Skin of body (tissue), 3 donors: ENCODE measurements around the gene NPW. TPM values are rescaled to one million over a fixed set of nuclear protein-coding genes. Genes with fewer than 3 reads are reported as not detected.
A peak's percentile ranks its signal among the peaks of the same experiment; 100 is the strongest.

ENCODE experiments used
- DNase-seq: peaks from one replicate; lab custom pipeline; 2025; lab: John Stamatoyannopoulos, UW
- small RNA-seq: library from RNA; depleted of rRNA; stranded (forward); fragments of <200 nt; gene quantifications from one replicate; pipeline ENCODE3, GENCODE V24; 2014; ENCODE audit warnings: low replicate concordance
- total RNA-seq: library from RNA; depleted of rRNA; stranded (reverse); fragments of >200 nt; gene quantifications from one replicate; pipeline ENCODE4 v1.2.3, GENCODE V29; 2014

The NPW gene
- total RNA-seq, 1 donor from 2014 or later: 2.2 TPM

DNA sequence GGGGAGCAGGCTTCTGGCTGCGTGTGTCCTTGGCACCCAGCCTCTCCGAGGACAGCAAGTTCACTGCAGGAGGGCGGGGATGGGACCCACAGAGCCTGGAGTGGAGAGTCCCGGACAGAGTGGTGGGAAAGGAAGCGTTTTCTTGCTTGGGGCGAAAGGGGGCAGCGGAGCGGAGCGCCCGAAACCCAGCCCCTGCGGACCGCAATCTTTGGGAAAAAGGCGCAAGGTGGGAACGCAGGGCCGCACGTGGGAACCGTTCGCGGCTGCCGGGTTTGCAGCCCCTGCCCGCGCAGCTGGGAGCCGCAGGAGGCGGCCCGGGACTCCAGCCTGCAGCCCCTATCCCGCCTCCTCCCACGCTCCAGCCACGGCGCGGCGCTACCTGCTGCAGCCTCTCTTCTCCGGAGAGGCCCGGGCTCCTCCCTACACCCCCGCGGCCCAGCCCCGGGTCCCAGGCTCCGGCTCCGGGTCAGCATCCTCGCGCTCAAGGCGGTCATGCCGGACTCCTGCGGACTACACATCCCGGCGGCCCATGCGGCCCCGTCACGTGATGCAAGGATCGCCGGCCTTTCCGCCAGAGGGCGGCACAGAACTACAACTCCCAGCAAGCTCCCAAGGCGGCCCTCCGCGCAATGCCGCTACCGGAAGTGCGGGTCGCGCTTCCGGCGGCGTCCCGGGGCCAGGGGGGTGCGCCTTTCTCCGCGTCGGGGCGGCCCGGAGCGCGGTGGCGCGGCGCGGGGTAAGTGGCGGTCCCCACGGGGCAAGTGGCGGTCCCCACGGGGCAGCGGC is 27.9 kb downstream of the NPW start, which contains the start of the genes NTHL1 and TSC2:
NTHL1 (minus strand) TSS at position 505 of the 786 bp plus-strand sequence; CDS start at position 494, 11 bp downstream.
TSC2 (plus strand) TSS at position 656 of the 786 bp plus-strand sequence. CDS start 631 bp downstream, outside the sequence.
- peak; percentile 82 for DNase-seq

DNA sequence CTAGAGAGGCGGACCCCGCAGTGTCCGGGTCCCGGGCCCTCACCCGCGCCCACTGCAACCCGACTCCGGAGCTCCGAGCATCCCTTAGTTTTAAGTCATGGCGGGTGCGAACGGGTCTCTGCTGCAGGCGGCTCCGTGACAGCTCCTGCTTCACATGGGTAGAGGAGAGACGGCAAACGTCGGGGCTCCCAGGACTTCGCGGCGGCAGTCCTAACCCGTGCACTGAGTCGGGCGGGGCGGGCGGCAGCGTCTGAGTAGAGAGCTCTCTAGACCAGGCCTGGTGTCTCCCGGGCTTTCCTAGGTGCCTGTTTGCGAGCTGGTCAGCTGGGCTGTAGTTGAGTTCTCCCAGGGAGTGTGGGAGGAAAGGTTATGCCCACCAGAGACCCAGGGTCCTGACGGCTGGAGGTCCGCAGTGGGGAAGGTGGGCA is 28.5 kb downstream of the NPW start:
- no peak for DNase-seq

DNA sequence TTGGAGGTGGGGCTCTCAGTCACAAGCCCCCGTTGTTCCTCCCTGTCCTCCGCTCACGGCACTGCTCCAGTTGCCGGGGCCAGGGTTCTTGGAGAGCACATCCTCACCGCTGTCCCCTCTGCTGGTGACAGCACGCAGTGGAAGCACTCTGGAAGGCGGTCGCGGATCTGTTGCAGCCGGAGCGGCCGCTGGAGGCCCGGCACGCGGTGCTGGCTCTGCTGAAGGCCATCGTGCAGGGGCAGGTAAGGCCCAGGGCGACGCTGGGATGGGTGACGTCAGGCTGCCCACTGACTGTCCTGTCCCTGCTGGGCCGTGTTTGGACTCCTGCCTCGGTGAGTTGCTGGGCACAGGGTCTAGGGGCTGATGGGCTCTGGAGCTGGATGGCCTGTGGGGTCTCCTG is 33.6 kb downstream of the NPW start:
- DNase-seq: no peak

DNA sequence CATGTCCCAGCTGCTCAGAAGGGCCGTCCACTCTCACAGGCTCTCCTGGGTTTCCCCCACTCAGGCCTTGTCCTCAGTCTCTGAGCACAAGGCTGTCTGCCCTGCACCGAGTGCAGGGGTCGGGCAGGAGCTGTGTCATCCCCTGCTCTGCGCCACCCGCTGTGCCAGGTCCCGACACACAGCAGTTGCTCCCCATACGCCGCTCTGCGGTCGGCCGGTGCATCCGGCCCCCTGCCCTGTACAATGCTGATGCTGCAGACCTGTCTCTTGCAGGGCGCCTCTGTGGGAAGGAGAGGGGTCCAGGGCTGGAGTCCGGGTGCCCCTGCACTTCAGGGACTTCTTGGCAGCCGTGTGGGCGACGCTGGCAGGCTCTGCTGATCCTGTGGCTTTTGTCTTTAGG is 34.3 kb downstream of the NPW start:
- DNase-seq: no peak

DNA sequence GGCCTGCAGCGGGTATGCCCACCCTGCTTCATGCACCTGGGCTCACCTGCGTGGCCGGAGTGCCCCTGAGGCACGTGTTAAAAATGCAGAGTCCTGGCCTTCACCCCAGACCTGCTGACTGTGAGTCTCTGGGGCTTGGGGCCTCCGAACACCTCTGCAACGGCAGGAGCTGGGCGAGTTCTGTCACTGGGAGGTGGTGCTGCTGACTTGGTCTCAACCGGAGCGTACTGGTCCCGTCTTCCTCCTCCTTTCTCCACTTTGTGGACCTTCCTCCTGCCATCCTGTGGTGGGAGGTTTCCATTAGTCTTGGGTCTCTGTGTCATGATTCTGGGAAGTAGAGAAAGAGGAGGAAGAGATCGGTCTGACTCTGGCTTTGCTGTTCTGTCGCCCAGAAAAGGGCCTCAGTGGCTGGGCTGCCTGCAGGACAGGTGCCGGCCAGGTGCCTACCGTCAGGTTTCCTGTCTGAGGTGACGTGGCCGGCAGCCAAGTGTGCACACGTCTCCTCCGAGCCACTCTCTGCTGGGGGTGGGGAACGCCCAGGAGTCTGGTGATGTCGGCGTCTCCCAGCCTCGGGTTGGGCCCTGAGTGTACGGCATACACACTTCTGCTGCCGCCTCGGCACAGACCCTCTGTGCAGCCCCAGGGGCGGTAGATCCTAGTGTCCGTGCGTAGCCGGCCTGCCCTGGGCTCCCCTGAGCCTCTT is 35.1 kb downstream of the NPW start:
- DNase-seq: no peak

DNA sequence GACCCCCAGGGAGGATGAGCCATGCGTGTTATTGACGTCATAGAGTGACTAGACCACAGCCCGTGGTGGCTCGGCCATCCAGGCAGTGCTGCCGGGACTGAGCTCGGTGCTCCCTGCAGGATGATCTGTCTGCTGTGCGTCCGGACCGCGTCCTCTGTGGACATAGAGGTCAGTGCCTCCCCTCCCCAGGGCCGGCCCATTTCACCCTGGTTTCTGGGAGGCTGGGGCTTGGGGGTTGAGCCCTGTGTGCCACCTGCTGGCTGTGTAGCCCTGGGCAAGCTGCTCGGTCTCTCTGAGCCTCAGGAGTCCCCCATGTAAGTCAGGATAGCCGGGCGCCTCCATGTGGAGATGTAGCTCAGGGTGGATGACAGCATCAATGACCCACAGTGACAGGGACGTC is 36.5 kb downstream of the NPW start:
- DNase-seq: no peak

DNA sequence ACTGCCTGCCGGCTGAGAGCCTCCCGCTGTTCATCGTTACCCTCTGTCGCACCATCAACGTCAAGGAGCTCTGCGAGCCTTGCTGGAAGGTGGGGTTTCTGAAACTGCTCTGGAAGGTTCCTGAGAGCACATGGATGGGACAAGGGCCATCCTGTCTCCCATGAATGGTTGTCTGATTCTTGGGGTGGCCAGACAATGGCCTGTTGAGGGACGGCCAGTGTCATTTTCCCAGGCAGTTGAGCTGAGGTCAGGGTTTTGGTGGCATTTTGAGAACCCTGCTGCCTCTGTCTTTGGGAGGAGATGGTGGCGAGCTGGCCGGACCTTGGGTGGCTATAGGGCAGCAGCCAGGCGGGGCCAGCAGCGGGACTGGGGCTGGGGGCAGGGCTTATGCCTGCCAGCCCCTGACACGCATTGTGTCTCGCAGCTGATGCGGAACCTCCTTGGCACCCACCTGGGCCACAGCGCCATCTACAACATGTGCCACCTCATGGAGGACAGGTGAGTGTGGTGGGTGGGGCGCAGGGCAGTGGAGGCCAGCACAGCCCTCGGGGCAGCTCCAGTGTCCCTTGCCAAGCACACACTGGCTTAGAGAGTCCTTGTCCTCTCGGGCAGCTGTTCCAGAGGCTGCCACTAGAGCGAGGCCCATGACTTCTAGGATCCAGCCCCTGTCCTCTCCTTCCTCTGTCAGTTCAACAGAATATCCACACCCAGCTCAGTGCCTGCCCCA is 37.3 kb downstream of the NPW start:
- no peak for DNase-seq

DNA sequence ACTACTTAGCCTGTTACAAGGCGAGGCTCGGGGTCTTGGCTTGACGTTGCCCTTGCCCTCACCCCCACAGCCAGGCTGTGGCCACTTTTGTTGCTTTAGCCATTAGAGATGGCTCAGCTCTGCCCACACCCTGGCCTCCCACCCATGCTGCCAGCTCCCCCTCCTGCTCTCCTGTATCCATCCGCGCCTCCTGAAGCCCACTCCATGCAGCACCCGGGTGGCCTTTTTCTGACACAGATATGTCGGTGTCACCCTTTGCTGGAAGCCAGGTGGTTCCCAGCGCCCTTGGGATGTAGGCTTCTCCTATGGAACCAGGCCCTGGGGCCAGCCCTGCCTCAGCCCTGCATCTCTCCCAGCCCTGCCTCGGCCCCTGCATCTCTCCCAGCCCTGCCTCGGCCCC is 37.9 kb downstream of the NPW start:
- no peak for DNase-seq

DNA sequence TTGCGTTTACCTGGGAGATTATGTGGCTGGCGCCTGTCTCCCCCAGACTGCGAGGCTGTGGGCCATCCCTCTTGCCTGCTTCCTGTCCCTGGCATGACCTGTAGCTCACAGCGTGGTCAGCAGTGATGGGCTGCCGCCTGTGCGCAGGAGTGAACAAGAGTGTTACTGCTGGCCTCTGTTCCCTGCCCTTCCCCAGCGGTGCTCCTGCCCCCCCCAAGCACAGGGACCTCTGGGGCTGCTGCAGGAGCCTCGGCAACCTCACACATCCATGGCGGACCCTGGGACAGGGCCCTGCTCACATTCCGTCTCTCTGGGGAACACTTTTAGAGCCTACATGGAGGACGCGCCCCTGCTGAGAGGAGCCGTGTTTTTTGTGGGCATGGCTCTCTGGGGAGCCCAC is 38.8 kb downstream of the NPW start:
- DNase-seq: no peak

DNA sequence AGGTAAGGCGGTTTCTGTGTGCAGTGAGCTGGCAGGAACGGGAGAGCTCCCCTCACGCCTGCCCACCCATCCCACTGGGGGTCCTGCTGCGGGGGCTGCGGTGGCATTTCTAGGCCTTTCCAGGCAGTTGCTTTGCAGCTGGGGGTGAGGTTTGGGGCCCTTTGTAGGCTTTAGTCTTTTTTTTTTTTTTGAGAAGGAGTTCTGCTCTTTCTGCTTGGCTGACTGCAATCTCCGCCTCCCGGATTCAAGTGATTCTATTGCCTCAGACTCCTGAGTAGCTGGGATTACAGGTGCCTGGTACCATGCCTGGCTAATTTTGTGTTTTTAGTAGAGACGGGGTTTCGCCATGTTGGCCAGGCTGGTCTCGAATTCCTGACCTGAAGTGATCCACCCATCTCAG is 39.3 kb downstream of the NPW start:
- DNase-seq: no peak

DNA sequence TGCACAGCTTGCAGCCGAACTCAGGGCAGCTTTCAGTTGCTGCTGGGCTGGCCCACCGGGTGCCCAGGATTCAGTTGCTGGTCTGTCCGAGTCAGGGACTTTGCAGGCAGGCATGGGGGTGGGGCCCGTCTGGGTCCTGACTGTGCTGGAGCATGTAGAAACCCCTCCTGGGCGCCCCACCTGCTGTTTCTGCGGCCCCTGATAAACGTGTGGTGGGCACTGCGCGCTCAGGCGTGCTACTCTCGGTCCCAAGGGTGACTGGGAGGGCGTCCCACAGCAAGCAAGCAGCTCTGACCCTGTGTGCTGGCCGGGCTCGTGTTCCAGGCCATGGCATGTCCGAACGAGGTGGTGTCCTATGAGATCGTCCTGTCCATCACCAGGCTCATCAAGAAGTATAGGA is 40.8 kb downstream of the NPW start:
- no peak for DNase-seq

DNA sequence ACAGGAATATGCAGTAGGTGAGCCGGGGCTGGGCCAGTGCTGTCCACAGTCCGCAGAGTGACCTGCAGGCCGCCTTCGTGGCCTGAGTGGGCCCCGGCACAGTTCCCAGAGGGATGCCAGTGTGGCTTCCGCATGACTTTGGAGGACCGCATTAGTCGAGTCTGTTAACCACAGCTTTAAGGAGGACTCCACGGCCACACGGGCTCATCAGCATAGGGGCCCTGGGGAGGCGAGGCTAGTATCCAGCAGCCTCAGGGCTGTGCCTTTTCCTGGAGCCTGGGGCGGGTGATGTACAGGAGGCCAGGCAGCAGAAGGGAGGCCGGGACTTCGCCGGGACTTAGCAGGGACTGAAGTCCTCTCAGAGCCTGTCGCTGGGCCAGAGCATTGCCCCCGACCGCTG is 41.4 kb downstream of the NPW start:
- DNase-seq: no peak

DNA sequence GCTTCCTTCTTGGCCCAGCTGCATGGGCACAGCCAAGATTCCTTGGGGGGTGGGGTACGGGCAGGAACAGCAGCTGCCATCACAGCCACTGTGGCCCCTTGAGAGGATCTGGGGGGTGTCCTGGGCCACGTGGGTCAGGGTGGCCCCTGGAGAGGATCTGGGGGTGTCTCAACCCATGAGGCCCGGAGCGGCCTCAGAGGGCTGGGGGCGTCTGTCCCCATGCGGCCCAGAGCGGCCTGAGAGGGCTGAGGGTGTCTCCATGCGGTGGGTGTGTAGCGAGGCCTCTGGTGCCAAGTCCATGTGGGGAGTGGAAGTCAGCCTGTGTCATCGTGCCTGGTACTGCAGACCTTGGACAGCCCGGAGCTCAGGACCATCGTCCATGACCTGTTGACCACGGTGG is 41.9 kb downstream of the NPW start:
- no peak for DNase-seq

DNA sequence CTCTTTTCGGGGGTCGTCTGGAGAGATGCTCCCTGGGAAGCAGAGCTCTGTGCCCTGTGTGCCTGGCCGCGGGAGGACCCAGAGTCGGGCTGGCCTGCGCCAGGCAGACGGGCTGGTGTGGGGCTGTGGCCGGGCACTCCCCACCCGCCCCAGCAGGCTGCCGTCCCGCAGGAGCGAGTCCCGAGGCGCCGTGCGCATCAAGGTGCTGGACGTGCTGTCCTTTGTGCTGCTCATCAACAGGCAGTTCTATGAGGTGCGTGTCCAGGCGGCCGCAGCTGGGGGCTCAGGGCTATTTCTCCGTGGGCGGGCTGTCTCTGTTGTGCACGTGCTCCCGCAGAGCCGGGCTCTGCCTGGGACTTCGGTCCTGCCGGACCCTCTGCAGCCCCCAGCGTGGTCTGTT is 43.2 kb downstream of the NPW start:
- DNase-seq: no peak

DNA sequence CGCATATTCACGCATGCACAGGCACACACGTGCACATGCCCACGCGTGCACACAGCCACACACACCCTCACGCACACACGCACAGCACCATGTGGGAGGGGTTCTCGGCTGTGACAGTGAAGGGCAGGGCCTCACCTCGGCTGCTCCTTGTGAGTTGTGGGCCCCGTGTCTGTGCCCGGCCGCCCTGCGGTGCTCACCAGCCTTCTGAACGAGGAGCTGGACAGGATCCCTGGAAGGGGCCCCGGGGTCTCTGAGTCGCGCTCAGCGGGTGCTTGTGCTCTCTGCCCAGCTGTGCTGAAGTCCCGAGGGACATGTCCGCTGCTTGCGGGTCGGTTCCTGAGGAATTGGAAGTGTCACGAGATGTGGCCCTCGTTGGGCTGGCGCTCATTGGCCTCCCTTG is 44.3 kb downstream of the NPW start:
- no peak for DNase-seq

DNA sequence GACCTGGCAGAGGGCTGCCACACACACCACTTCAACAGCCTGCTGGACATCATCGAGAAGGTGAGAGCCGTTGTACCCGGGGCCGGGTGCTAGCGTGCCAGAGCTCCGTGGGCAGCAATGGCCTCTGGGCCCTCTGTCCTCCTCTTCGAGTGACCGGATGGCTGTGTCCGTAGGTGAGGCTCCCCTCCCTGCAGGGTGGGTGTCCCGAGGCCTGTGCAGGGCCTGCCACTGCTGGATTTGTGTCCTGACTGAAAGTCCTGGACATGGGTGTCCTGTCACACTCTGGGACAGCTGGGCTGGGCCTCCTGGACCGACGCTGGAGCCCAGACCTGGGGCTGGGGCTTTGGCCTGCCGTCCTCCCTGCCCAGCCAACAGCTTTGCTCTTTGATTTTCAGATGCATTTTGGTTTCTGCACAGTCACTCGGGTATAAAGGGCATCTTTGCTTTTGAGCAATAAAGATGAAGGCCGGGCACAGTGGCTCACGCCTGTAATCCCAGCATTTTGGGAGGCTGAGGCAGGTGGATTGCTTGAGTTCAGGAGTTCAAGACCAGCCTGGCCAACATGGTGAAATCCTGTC is 44.9 kb downstream of the NPW start:
- DNase-seq: no peak

DNA sequence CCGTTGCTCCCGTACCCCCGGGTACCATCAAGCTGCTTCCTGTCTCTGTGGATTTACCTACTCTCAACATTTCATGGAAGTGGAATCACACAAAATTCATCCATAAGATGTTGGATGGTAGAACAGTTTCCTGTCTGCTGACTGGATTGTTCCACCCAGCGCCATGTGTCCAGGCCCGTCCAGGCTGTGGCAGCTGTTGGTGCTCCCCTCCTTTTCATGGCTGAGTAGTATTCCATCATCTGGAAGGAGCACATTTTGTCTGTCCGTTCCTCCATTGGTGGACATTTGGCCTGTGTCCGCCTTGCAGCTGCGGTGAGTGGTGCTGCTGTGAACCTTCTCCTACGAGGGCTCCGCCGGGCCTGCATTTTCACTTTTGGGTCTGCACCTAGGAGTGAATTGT is 46.6 kb downstream of the NPW start:
- DNase-seq: no peak

Small RNA genes lying within 50 kb of the gene (small RNA-seq; reads per million reads assigned to genes)
- gene AC005363.2 (not detected), gene RN7SL219P (not detected)

Other genes with a start within 250 kb of the NPW start
- gene NME3, start 248.2 kb upstream of the NPW start, total RNA-seq: 18.1 TPM
- 5.5 TPM for gene EME2, start 247.0 kb upstream of the NPW start, total RNA-seq
- gene MRPS34, start 246.7 kb upstream of the NPW start, total RNA-seq: 23.5 TPM
- 32.7 TPM for gene SPSB3, start 237.2 kb upstream of the NPW start, total RNA-seq
- 26.0 TPM for gene NUBP2, start 236.8 kb upstream of the NPW start, total RNA-seq
- not detected for gene IGFALS, start 226.1 kb upstream of the NPW start, total RNA-seq
- 31.1 TPM for gene HAGH, start 193.0 kb upstream of the NPW start, total RNA-seq
- 26.0 TPM for gene FAHD1, start 192.6 kb upstream of the NPW start, total RNA-seq
- gene MEIOB, start 147.6 kb upstream of the NPW start, total RNA-seq: 0.39 TPM
- 4.3 TPM for gene HS3ST6, start 101.4 kb upstream of the NPW start, total RNA-seq
- 9.2 TPM for gene MSRB1, start 76.6 kb upstream of the NPW start, total RNA-seq
- 14.2 TPM for gene RPL3L, start 65.1 kb upstream of the NPW start, total RNA-seq
- gene NDUFB10, start 60.2 kb upstream of the NPW start, total RNA-seq: 72.4 TPM
- 1,364 TPM for gene RPS2, start 55.0 kb upstream of the NPW start, total RNA-seq
- gene RNF151, start 52.9 kb upstream of the NPW start, total RNA-seq: not detected
- 17.5 TPM for gene TBL3, start 47.7 kb upstream of the NPW start, total RNA-seq
- 0.39 TPM for gene NOXO1, start 38.3 kb upstream of the NPW start, total RNA-seq
- gene GFER, start 35.6 kb upstream of the NPW start, total RNA-seq: 5.8 TPM
- gene SYNGR3, start 29.8 kb upstream of the NPW start, total RNA-seq: 0.69 TPM
- 12.8 TPM for gene ZNF598, start 10.0 kb upstream of the NPW start, total RNA-seq
- 20.1 TPM for gene NHERF2, start 7.1 kb downstream of the NPW start, total RNA-seq
- gene NTHL1, start 28.0 kb downstream of the NPW start, total RNA-seq: 14.8 TPM
- gene TSC2, start 28.2 kb downstream of the NPW start, total RNA-seq: 58.9 TPM
- gene PKD1, start 116.1 kb downstream of the NPW start, total RNA-seq: 76.2 TPM
- gene RAB26, start 128.8 kb downstream of the NPW start, total RNA-seq: 1.6 TPM
- gene TRAF7, start 136.0 kb downstream of the NPW start, total RNA-seq: 17.3 TPM
- 0.79 TPM for gene CASKIN1, start 176.8 kb downstream of the NPW start, total RNA-seq
- 9.4 TPM for gene MLST8, start 185.7 kb downstream of the NPW start, total RNA-seq
- gene BRICD5, start 191.1 kb downstream of the NPW start, total RNA-seq: 2.7 TPM
- 4.1 TPM for gene PGP, start 195.1 kb downstream of the NPW start, total RNA-seq
- gene E4F1, start 203.8 kb downstream of the NPW start, total RNA-seq: 23.2 TPM
- 17.3 TPM for gene DNASE1L2, start 216.7 kb downstream of the NPW start, total RNA-seq
- gene ECI1, start 231.8 kb downstream of the NPW start, total RNA-seq: 24.3 TPM
- gene RNPS1, start 248.3 kb downstream of the NPW start, total RNA-seq: 57.3 TPM